Measurements from ENCODE around the gene NOC2L. TPM values are rescaled to one million over a fixed set of nuclear protein-coding genes. Genes with fewer than 3 reads are reported as not detected.
"Not testable (repeated sequence)": the region's sequence is repeated elsewhere in the genome, so short reads cannot be mapped to it uniquely, and the experiment has no call there.

Gene NOC2L
- polyA plus RNA-seq, 12 donors = 30.3 to 46.8 (median 38.0) TPM; not detected in 1

- no peak for DNase-seq
These were observed 36.9 kb upstream of the NOC2L start for GRCh38 chr1:995665-996633.

- DNase-seq = not testable (repeated sequence)
These were observed 35.5 kb upstream of the NOC2L start for GRCh38 chr1:994546-994945.

GRCh38 chr1:993379-993995 lies 34.4 kb upstream of the NOC2L start:
- DNase-seq = no peak

- DNase-seq = no peak
These were observed 33.3 kb upstream of the NOC2L start for GRCh38 chr1:992362-992761.

GRCh38 chr1:991895-992294 lies 32.8 kb upstream of the NOC2L start:
- no peak for DNase-seq

GRCh38 chr1:991275-991674 lies 32.2 kb upstream of the NOC2L start:
- not testable (repeated sequence) for DNase-seq

- DNase-seq = not testable (repeated sequence)
These were observed 29.0 kb upstream of the NOC2L start for GRCh38 chr1:988061-988460.

GRCh38 chr1:985126-985525 lies 26.1 kb upstream of the NOC2L start:
- no peak for DNase-seq

- DNase-seq = no peak
These were observed 25.4 kb upstream of the NOC2L start for GRCh38 chr1:984476-984814.

- no peak for DNase-seq
These were observed 24.9 kb upstream of the NOC2L start for GRCh38 chr1:983798-984475.

- no peak for DNase-seq
These were observed 23.8 kb upstream of the NOC2L start for GRCh38 chr1:982765-983436.

- DNase-seq = no peak
These were observed 23.0 kb upstream of the NOC2L start, which contains the start of gene PERM1 for GRCh38 chr1:981955-982558. Gene PERM1, minus strand, starts transcription at chr1:982093. Its CDS starts 1,064 bp downstream, at chr1:981029.

- no peak for DNase-seq
These were observed 22.5 kb upstream of the NOC2L start for GRCh38 chr1:981491-981954.

- no peak for DNase-seq
These were observed 21.7 kb upstream of the NOC2L start for GRCh38 chr1:980602-981395.

- DNase-seq = no peak
These were observed 21.1 kb upstream of the NOC2L start for GRCh38 chr1:980137-980571.

GRCh38 chr1:979744-980072 lies 20.7 kb upstream of the NOC2L start:
- no peak for DNase-seq

- no peak for DNase-seq
These were observed 20.0 kb upstream of the NOC2L start for GRCh38 chr1:978835-979743.

GRCh38 chr1:978069-978834 lies 19.2 kb upstream of the NOC2L start:
- DNase-seq = no peak

GRCh38 chr1:976791-977190 lies 17.7 kb upstream of the NOC2L start:
- DNase-seq = not testable (repeated sequence)
